GM12892 (cell line): ENCODE results near the gene ITPRID1.

ENCODE experiments used
- DNase-seq: peaks from one replicate; pipeline ENCODE4 v3.0.0; 2011; ENCODE audit not compliant: insufficient read length
- FAIRE-seq: peaks from 2 replicates; lab custom pipeline; 2011; peaks lifted over from hg19 to GRCh38; lab: Jason Lieb, UNC
- POLR2A ChIP-seq: IDR thresholded peaks from 2 replicates; pipeline ENCODE4 v1.6.1; 2011; ENCODE audit warnings: low read depth, low read length, control low read depth
- POLR2AphosphoS5 ChIP-seq: IDR thresholded peaks from 2 replicates; pipeline ENCODE4 v1.6.1; 2011; ENCODE audit warnings: low read depth, low read length, control low read depth
- TAF1 ChIP-seq: IDR thresholded peaks from 2 replicates; pipeline ENCODE4 v1.6.1; 2011; ENCODE audit warnings: low read depth, mild to moderate bottlenecking, control low read depth, low read length, borderline replicate concordance

The ITPRID1 gene

DNA sequence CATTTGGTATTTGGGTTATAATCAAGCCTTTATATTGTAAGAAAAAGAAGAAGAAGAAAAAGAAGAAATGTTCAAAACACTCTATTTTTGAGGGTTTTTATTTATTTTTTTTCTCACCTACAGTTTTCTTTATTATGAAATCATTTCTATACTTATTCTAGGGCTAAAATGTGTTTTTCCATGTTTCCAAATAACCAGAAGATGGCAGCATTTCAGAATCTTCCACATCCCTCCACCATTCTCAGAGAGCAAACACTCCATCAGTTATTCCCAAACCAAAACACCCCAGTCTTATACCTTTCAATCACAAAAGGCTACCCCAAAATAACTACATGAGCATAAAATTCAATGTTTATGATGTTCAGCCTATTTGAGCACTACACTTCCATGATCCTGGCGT, 134.4 kb downstream of the ITPRID1 start:
- FAIRE-seq: no peak
- DNase-seq: no peak
- TF ChIP-seq TAF1: no peak
- no peak for TF ChIP-seq POLR2A
- TF ChIP-seq POLR2AphosphoS5: no peak

DNA sequence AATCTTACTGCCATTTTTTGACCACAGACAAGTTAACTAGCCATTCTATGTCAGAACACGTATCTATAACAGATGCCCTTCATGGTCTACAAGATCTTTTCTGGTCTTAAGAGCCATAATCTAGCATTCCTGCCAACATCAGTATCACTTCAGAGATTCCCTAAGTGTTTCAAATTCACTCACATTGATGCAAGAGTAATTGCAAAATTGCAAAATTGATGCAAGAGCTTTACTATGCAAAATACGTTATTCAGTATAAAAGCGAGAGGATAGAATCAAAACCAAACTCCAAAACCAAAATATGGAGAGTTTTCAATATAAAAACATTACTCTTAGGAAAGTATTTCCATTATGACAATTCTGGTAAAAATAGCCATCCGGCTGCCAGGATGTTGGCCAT, 135.0 kb downstream of the ITPRID1 start:
- no peak for FAIRE-seq
- TF ChIP-seq POLR2AphosphoS5 (no peak), POLR2A (no peak), TAF1 (no peak)
- DNase-seq: no peak

- FAIRE-seq: no peak
- TF ChIP-seq POLR2AphosphoS5 (no peak), TAF1 (no peak), POLR2A (no peak)
- DNase-seq: no peak
Measured at GRCh38 chr7:31651234-31652062, 137.6 kb downstream of the ITPRID1 start.

DNA sequence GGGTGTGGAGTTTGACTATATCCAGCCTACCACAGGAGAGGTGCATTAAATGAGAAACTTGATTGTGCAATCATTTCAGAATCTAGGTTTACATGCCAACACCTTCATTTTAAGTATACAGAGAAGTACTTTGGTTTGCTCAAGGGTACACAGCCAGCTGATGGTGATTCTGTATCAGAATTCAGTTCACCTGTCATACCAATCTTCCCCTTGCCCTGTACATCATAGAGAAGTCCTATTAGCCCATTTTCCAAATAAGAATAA, 138.1 kb downstream of the ITPRID1 start:
- DNase-seq: no peak
- FAIRE-seq: no peak
- TF ChIP-seq POLR2AphosphoS5 (no peak), TAF1 (no peak)

GRCh38 chr7:31663072-31663471, 149.2 kb downstream of the ITPRID1 start:
- TF ChIP-seq TAF1 (no peak), POLR2AphosphoS5 (no peak)
- DNase-seq: no peak
- no peak for FAIRE-seq

- TF ChIP-seq TAF1 (no peak), POLR2AphosphoS5 (no peak), POLR2A (no peak)
- FAIRE-seq: no peak
- no peak for DNase-seq
Measured at GRCh38 chr7:31664890-31665289, 151.0 kb downstream of the ITPRID1 start.

GRCh38 chr7:31665546-31665945, 151.7 kb downstream of the ITPRID1 start:
- DNase-seq: no peak
- no peak for TF ChIP-seq TAF1
- TF ChIP-seq POLR2AphosphoS5: no peak
- TF ChIP-seq POLR2A: no peak
- FAIRE-seq: no peak

DNA sequence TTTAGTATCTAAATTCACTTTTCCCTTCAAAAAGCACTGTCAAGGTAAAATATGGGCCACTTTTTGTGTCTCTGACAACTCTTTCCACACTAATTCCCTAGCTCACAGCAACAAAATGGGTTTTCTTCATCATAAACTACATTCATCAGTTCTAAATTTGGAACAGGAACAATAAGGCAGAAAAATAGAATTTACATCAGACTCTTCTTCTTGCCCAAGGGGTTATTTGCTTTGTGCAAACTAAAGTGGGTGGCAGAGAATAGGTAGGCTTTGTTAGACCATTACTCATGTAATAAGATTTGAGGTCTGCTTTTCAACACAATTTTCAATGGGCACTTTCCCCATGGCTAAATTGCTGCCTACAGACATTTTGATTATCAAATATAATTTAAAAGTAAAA, 155.6 kb downstream of the ITPRID1 start:
- TF ChIP-seq POLR2A: no peak
- TF ChIP-seq POLR2AphosphoS5: no peak
- no peak for TF ChIP-seq TAF1
- DNase-seq (no peak), FAIRE-seq (no peak)

GRCh38 chr7:31679574-31680305, 165.8 kb downstream of the ITPRID1 start:
- FAIRE-seq (no peak), DNase-seq (no peak)
- no peak for TF ChIP-seq TAF1
- no peak for TF ChIP-seq POLR2AphosphoS5
- TF ChIP-seq POLR2A: no peak

DNA sequence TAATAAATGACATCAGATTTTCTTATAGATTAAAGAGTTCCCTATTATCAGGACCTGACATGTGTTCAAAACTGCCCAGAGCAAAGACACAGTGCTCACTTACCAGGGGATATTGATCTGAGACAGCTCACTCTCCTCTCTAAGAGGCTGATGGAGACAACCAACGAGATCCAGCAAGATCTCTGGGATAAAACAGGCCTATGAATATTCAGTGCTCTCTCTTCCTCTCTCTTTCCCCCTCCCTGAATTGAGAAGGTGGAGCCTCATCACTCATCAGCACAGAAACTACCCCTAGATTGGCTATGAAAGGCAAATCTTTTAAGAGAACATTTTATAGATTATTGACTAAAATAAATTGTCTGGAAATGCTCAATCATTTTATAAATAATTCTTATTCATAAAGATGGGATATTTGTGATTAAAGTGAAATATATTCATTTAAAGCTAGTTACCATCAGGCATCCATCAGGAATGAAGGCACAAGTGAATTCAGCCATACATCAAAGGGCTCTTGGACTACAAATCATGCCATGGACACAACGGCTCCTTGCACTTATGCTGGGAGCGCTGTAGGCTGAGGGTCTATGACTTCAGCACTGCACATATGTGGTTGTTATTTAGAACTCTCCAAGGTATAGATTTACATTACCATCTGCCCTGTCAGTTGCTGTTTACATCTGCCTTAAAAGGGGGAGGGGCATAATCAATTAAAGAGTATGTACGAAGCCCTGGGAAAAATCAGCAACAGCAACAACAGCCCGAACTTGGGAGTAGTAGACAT, 169.7 kb downstream of the ITPRID1 start:
- DNase-seq: no peak
- no peak for FAIRE-seq
- no peak for TF ChIP-seq POLR2A
- no peak for TF ChIP-seq TAF1
- TF ChIP-seq POLR2AphosphoS5: no peak

DNA sequence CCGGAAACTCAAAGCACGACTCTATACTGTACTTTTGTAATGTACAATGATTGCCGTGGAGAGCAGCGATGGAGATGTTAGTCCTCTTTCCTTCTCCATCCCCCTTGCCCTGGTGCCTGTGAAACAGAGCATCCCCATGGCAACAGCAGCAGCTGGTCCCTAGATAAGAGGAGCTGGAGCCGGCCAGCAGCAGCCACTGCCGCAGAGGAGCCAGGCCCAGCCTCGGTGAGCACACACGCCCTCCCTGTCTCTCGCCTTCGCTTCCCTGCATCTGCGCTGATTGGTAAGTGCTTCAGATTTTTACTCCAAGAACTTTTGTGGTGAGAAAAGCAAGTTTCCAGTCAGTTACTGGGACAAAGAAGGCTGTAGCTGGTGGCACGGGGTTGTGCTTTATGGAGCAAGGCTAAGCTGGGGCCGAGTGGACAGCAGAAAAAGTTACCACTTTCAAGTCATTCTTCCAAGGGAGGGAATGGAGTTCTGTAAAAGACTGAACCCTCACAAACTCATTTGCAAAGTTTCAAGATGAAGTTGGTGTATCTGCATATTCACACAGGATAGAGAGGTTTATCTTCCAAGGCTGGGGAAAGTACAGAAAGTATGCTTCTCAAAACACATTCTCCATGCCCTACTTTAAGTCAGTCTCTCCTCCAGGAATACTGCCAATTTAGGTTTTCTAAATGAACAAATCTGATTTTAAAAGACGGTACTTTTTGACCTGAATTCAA, 173.3 kb downstream of the ITPRID1 start, which contains the start of gene PPP1R17:
PPP1R17 (plus strand) TSS at position 192 of the 725 bp plus-strand sequence. CDS start 5,227 bp downstream, outside the sequence.
- no peak for TF ChIP-seq POLR2AphosphoS5
- no peak for TF ChIP-seq POLR2A
- no peak for TF ChIP-seq TAF1
- DNase-seq (no peak), FAIRE-seq (no peak)

- TF ChIP-seq TAF1 (no peak), POLR2A (no peak), POLR2AphosphoS5 (no peak)
Measured at GRCh38 chr7:31688372-31688771, 174.5 kb downstream of the ITPRID1 start.

More at GRCh38 chr7:31688372-31688771, 174.5 kb downstream of the ITPRID1 start:
- no peak for FAIRE-seq
- peak; percentile 8 for DNase-seq
